IPS-15b (cell line): ENCODE data around the gene RHOH.
A peak's percentile ranks its signal among the peaks of the same experiment; 100 is the strongest.

Experiments used
- H3K27me3 ChIP-seq: one replicate; pipeline ENCODE4 v1.6.1; 2013; ENCODE audit warnings: low read length; ENCODE audit not compliant: control insufficient read depth, insufficient read depth
- H3K36me3 ChIP-seq: one replicate; pipeline ENCODE4 v1.6.1; 2013; ENCODE audit warnings: low read length; ENCODE audit not compliant: control insufficient read depth, insufficient read depth
- H3K4me1 ChIP-seq: one replicate; pipeline ENCODE4 v1.6.1; 2013; ENCODE audit warnings: mild to moderate bottlenecking, low read length; ENCODE audit not compliant: control insufficient read depth, insufficient read depth
- H3K4me3 ChIP-seq: one replicate; pipeline ENCODE4 v1.5.1; 2013; ENCODE audit warnings: low read depth, low read length
- H3K9ac ChIP-seq: one replicate; pipeline ENCODE4 v1.6.1; 2013; ENCODE audit warnings: low read depth, mild to moderate bottlenecking, low read length
- H3K9me3 ChIP-seq: one replicate; pipeline ENCODE4 v1.6.1; 2013; ENCODE audit warnings: mild to moderate bottlenecking, low read length; ENCODE audit not compliant: control insufficient read depth, insufficient read depth

RHOH gene

DNA sequence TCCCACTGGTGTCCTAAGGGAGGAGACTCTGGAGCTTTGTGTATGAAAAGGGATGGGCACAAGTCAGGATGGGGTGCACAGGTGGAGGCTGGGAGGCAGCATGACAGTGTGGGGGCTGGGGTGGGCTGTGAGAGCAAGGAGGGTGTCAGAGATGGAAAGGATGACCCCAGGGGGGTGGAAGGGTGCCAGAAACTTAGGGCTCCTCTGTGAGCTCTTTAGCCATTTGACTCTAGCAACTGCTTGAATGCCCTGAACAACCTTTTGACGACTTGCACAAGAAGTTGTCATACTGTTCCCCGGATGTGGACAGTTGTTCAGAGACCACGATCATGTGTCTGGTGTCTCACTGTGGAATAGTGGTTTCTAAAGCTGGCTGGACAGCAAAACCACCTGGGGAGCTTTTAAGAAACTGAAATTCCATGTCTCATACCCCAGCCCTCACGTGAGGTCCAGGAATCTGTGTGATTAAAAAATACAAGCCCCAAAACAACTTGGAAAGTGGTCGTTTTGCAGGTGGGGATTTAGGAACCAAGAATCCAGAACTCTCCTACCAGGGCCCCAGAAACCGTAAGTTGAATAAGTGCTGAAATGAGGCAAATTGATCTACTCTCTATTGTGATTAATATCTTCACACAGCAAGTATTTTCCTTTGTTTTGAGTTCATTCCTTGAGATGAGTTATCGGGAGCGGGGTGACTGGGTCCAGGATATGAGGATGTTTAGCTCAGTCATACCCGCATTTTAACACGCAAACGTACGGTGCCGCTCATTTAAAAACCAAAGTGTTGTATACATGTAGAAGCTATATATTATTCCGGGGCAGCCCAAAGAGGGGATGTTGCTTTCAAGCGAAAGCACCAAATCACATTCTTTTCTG, 3.4 kb downstream of the RHOH start:
- no peaks in the 10 kb centered on the region for H3K9me3 ChIP-seq
- H3K4me3 ChIP-seq = no peak overlapping the region
- peaks cover 20% of the 10 kb centered on the region for H3K4me1 ChIP-seq
- H3K36me3 ChIP-seq = no peaks in the 10 kb centered on the region
- peak overlapping the region; percentile 13 for H3K9ac ChIP-seq
- no peaks in the 10 kb centered on the region for H3K27me3 ChIP-seq

DNA sequence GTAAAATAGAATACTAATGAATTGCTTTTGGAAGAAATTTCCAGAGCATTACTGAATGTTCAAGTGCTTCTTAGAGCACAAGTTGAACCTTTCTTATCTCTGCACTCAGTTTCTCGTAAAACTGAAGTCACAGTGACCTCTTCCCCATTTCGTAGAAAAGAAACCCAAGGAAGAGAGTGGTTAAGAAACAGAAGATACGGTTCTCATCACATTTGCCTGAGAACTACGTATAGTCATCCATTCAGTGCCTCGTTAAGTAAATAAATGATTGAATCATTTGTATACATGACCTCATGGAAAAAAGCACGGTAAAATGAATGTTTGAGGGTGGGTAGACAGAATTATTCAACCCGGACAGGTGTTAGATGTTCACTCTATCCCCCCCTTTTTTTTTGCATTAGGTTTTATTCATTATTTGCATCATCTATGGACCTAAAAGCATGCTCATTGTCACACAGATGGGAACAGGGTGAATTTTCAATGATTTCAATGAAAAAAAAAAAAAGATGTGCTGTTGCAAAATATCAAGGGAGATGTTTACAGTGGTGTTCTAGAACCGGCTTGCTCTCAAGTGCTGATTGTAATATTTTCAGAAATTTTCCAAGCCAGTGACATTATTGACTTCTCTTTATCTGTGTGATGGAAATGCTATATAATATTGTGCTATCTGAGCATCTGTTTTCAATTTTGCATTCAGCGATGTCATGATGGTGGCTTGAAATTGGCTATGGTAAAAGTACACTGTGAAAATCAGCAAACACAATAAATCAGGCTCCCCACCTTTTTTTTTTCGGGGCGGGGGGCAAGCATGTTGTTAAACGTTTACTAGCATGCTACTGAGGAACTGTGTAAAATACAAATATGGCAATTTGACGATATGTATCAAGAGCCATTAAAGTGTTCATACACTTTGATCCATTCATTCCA, 4.3 kb downstream of the RHOH start:
- H3K27me3 ChIP-seq = no peaks in the 10 kb centered on the region
- H3K4me1 ChIP-seq = peaks cover 19% of the 10 kb centered on the region
- no peak overlapping the region for H3K9ac ChIP-seq
- H3K9me3 ChIP-seq = no peaks in the 10 kb centered on the region
- H3K4me3 ChIP-seq = no peak overlapping the region
- no peaks in the 10 kb centered on the region for H3K36me3 ChIP-seq

DNA sequence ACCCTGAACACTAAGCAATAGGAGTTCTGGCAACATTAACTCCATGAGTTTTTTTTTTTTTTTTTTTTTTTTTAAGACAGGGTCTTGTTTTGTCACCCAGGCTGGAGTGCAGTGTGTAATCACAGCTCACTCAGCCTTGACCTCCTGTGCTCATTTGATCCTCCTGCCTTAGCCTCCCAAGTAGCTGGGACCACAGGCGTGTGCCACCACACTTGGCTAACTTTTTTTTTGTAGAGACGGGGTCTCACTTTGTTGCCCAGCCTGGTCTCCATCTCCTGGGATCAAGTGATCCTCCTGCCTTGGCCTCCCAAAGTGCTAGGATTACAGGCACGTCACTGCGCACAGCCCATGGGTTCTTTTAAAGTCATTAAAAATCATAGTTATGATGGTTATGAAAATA, 5.1 kb downstream of the RHOH start:
- no peak overlapping the region for H3K9ac ChIP-seq
- H3K4me1 ChIP-seq = peaks cover 12% of the 10 kb centered on the region
- H3K27me3 ChIP-seq = no peaks in the 10 kb centered on the region
- no peak overlapping the region for H3K4me3 ChIP-seq
- no peaks in the 10 kb centered on the region for H3K9me3 ChIP-seq
- H3K36me3 ChIP-seq = no peaks in the 10 kb centered on the region

DNA sequence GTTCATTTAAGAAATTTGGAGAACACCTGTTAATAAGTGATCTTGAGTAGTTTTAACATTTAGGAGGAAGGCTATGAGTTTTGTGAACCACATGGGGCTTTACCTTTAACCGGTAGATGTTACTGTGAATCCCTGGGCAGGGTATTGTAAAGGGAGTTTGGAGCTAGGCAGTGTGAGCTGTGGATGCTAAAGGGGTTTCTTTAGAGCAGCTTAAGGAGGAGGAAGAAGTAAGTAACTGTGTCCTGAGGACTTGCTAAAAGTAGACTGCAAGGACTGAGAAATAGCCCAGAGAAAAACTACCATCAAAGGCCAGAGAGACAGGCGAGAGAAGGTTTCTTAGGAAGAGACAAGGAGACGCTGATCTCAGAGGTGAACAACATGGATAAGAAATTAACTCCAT, 5.6 kb downstream of the RHOH start:
- no peak overlapping the region for H3K9ac ChIP-seq

DNA sequence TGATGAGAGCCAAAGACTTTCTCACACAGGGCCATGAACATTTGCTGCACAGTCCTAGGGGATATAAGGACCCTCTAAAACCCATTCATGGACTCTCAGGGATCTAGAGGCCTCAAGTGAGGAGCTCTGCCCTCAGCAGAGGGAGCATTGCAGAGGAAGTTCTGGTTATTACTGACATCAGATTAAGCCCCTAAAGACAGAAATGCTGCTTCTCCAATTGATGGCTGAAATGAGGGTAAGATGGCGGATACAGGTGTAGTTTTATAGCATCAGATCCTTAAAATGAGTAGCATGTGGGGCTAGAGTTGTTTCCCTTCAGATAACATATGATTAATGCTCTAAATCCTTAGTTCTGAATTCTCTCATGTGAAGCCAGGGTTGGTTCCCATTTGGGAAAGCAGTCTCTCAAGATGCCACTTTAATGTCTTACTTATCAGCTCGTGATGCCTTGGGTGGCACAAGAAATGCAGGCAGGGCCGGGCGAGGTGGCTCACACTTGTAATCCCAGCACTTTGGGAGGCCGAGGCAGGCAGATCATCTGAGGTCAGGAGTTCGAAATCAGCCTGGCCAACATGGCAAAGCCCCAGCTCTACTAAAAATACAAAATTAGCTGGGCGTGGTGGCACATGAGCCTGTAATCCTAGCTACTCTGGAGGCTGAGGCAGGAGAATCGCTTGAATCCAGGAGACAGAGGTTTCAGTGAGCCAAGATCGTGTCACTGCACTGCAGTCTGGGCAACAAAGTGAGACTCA, 7.9 kb downstream of the RHOH start:
- Histone ChIP-seq H3K9me3 (no peaks in the 10 kb centered on the region), H3K27me3 (no peaks in the 10 kb centered on the region), H3K9ac (no peak overlapping the region), H3K4me1 (no peaks in the 10 kb centered on the region), H3K4me3 (no peak overlapping the region), H3K36me3 (no peaks in the 10 kb centered on the region)

More for the DNA sequence above, 5.6 kb downstream of the RHOH start:
- Histone ChIP-seq H3K4me1 (peaks cover 10% of the 10 kb centered on the region), H3K4me3 (no peak overlapping the region), H3K27me3 (no peaks in the 10 kb centered on the region), H3K36me3 (no peaks in the 10 kb centered on the region), H3K9me3 (no peaks in the 10 kb centered on the region)

DNA sequence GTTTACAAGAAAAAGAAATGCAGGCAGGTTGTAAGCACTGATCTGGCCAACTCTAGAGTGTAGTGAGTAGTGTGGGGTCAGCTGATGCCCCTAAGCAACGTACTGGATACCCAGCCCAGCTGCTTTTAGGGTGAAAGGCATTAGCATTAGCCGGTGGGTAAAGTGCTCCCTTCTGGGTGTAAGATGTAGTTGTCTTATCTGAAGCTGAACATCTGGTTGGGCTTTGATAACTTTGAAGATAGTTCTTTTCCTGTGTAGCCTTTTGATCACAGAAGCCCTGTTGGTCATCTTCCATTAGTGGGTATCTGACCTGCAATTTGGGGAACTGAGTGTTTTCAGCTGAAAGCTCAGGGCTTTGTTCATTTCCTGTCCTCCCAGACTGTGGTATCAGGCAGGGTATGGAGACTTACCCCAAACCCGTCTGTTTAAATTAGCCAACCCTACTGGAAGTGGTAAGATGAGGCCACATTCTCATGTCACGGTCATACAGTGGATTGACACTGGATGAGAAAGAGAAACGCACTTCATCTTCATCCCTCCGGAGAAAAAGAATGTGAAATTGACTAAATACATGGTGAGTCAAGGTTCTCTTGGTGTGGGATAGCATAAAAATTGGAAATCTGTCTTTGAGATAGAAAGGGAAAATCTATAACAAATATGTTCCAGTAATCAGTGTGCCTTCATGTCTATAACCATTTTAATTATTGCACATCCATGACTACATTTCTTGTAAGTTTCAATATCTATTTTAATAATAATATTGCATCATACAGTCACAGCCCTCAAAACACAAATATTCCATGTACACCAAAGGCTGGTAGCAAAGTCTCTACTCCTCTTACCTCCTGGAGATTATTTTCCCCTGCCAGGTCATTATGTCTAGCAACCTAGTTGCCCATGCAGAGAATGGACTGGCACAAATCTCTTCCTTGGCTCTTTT, 8.7 kb downstream of the RHOH start:
- Histone ChIP-seq H3K4me1 (no peaks in the 10 kb centered on the region), H3K27me3 (no peaks in the 10 kb centered on the region), H3K9me3 (no peaks in the 10 kb centered on the region), H3K4me3 (no peak overlapping the region), H3K9ac (no peak overlapping the region), H3K36me3 (no peaks in the 10 kb centered on the region)

DNA sequence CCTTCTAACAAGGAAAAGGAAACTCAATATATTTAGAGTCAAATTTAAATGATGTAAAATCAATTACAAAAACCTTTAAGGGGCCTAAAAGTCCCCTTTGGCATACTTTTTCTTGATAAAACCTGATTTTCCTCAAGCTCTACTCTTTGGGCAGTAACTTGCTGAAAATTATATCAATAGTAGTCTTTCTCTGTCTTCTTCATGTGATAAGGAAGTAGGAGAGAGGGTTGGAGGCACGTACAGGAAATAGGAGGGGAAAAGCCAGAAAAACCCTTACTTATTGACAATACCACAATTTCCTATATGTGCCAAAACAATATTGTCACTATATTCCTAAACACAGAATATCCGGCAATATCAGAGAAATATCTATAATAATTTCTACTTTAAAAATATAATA, 9.6 kb downstream of the RHOH start:
- Histone ChIP-seq H3K4me3 (no peak overlapping the region), H3K9me3 (no peaks in the 10 kb centered on the region), H3K9ac (no peak overlapping the region), H3K4me1 (no peaks in the 10 kb centered on the region), H3K27me3 (no peaks in the 10 kb centered on the region), H3K36me3 (no peaks in the 10 kb centered on the region)

DNA sequence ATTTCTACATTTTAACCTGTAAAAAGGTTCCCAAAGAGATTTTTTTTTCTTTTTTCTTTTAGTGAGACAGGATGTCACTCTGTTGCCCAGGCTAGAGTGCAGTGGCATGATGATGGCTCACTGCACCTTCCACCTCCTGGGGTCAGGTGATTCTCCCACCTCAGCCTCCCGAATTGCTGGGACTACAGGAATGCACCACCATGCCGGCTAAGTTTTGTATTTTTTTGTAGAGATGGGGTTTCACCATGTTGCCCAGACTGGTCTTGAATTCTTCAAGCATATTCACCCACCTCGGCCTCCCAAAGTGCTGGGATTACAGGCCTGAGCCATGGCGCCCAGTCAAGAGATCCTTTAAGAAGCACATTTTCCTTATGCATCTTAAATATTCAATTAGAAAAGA, 12.6 kb downstream of the RHOH start:
- no peaks in the 10 kb centered on the region for H3K4me1 ChIP-seq
- H3K36me3 ChIP-seq = no peaks in the 10 kb centered on the region
- H3K27me3 ChIP-seq = no peaks in the 10 kb centered on the region
- H3K9me3 ChIP-seq = no peaks in the 10 kb centered on the region
- no peak overlapping the region for H3K9ac ChIP-seq
- no peak overlapping the region for H3K4me3 ChIP-seq

DNA sequence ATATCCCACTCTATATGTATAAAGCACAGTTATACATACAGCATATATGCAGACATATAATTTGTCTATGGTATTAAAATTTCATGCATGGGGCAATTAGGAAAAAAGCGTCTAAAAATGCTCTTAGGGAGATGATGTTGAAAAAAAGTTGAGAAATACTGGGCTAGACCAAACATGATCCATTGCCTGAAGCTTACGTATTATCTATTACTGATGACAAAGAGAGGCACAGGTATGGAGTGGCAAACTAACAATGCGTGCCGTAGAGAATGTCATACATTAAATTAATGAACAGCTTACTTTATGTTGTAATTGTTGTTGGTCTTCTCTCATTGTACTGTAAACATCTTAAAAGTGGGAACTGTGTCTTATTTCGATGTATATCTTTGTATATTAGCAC, 13.9 kb downstream of the RHOH start:
- Histone ChIP-seq H3K4me3 (no peak overlapping the region), H3K36me3 (no peaks in the 10 kb centered on the region), H3K9ac (no peak overlapping the region), H3K9me3 (no peaks in the 10 kb centered on the region), H3K4me1 (no peaks in the 10 kb centered on the region), H3K27me3 (no peaks in the 10 kb centered on the region)

DNA sequence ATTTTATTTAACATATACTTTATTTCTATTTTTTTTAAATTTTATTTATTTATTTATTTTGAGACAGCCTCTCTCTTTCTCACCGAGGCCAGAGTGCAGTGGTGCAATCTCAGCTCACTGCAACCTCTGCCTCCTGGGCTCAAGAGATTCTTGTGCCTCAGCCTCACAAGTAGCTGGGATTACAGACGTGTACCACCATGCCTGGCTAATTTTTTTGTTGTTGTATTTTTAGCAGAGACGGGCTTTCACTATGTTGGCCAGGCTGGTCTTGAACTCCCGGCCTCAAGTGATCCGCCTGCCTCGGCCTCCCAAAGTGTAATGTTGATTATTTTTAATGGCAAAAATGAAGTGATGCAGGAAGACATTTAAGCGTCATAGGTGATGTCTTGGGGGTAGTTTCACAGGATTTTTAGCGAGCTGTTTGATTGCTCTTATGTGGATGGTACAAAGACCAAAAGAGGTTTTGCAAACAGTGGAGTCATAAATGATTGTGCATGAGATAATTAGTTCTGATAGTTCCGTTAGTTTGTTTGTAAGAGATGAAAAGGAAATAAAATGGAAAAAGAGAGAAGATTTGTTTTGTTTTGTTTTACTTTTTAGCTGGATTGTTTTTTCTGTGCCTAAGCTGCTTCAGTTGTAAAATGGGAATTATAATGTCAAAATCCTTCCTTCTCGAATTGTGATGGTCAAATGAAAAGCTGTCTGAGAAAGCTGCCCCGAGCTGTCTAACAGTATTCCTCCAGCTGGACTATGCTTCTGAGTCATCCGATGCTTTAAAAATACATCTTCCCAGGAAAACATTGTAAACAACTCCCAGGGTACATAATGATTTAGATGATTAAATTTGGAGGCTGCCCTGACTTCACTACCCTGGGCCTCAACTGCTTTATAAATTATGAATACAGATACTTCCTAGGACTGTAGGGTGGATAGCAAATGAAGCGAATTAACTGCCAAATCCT, 14.7 kb downstream of the RHOH start:
- no peaks in the 10 kb centered on the region for H3K27me3 ChIP-seq
- no peak overlapping the region for H3K4me3 ChIP-seq
- H3K36me3 ChIP-seq = no peaks in the 10 kb centered on the region
- no peaks in the 10 kb centered on the region for H3K4me1 ChIP-seq
- H3K9ac ChIP-seq = no peak overlapping the region
- H3K9me3 ChIP-seq = no peaks in the 10 kb centered on the region
